GM12865 (cell line): Measurements from ENCODE around the gene FAM181B.
A peak's percentile ranks its signal among the peaks of the same experiment; 100 is the strongest.
"Not testable (repeated sequence)": the region's sequence is repeated elsewhere in the genome, so short reads cannot be mapped to it uniquely, and the experiment has no call there.

Experiments
- DNase-seq: peaks from one replicate; pipeline ENCODE4 v3.0.0; 2010; ENCODE audit warnings: low read depth
- H3K4me3 ChIP-seq: 2 replicates; pipeline ENCODE4 v1.5.1; 2011; ENCODE audit warnings: mild to moderate bottlenecking, low read depth, low read length, control low read depth
- TF ChIP-seq, protein P1 (sequence below): IDR thresholded peaks from 2 replicates; pipeline ENCODE4 v1.5.1; 2011; ENCODE audit warnings: low read length, control low read depth, low read depth, inconsistent platforms; ENCODE audit not compliant: insufficient read depth; ENCODE audit errors: missing control alignments

FAM181B gene

DNA sequence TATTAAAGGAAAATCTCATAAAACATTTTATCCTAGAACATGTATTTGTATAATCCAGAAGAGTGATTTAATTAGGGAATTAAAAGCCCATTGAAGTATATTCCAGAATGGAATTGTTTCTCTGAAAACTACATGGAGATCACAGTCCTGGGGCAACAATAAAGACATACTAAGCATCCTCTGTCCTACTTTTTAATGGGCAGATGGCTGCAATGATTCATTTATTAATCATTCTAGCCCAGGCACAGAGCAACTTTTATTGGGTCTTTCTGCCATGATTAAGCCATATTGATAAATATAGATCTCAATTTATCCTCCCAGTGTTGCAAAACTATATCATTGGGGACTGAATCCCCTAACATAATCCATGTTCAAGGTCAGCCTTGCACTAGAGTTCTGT lies 22.0 kb downstream of the FAM181B start:
- H3K4me3 ChIP-seq, result no peak overlapping the region
- TF ChIP-seq, protein P1, sequence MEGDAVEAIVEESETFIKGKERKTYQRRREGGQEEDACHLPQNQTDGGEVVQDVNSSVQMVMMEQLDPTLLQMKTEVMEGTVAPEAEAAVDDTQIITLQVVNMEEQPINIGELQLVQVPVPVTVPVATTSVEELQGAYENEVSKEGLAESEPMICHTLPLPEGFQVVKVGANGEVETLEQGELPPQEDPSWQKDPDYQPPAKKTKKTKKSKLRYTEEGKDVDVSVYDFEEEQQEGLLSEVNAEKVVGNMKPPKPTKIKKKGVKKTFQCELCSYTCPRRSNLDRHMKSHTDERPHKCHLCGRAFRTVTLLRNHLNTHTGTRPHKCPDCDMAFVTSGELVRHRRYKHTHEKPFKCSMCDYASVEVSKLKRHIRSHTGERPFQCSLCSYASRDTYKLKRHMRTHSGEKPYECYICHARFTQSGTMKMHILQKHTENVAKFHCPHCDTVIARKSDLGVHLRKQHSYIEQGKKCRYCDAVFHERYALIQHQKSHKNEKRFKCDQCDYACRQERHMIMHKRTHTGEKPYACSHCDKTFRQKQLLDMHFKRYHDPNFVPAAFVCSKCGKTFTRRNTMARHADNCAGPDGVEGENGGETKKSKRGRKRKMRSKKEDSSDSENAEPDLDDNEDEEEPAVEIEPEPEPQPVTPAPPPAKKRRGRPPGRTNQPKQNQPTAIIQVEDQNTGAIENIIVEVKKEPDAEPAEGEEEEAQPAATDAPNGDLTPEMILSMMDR, result no peak
- no peak for DNase-seq

DNA sequence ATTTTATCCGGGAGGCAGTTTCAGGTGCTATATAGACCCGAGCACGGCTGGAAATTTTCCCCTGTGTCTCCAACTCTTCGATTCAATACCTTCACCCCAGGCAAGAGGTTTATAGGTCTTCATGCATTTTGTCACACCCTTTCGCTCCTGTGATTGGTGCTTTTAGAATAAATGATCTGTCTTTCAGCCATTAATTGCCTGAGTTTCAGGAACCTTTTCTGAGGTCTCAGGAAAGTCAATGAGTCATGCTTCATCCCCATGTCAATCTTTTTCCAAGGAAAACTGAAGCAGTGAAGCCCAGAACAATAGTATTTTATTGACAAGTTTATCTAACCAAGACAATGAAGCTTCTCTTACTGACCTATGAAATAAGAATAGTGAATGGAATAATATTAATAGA lies 29.9 kb downstream of the FAM181B start:
- no peak for DNase-seq
- TF ChIP-seq, protein P1, result no peak

DNA sequence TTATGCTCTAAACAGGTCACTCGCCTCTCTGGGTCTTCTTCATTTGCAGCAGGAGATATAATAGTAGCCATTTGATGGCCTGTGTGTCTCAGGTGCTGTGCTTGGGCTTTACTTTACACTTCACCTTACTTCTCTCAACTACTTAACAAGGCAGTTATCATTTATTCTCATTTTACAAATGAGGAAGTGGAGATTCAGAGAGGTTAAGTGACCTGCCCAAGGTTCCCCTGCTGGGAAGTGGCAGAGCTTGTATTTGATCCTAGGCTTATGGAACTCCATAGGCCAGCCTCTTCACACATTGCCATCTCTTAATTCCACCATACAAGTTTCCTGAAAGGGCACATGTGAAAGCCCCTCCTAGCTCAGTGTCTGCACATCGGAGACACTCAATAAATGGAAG lies 30.4 kb downstream of the FAM181B start:
- TF ChIP-seq, protein P1, result no peak
- no peak overlapping the region for H3K4me3 ChIP-seq
- no peak for DNase-seq

More for the DNA sequence above, 29.9 kb downstream of the FAM181B start:
- H3K4me3 ChIP-seq, result no peak overlapping the region

DNA sequence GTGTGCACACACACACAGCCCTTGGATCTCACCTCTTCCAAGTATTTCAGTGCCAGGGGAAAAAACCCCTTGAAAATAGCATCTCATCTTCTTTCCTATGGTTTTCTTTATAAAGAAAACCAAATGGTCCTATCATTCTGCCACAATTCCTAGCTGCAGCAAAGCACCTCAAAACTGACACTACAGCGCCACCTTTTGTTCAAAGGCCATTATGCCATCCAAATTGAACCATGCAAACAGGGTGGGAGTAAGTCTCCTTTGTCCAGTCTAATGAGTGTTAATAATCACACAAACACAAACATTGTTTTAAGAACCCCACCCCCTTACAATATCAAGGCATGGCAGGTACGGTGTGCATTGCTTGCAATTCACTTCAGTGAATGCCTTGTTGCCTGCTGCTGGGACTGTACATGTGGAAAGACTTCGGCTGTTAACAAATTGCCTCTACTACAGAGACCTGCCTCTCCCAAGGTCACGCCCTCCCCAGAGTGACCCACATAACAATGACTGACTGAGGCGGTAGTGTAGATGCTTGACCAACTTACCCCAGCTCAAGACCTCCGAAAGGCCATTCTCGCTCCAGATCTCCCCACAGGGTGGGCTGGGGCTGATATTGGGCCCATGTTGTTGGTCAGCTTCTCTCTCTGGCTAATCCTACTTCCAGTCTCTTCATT lies 31.7 kb downstream of the FAM181B start:
- H3K4me3 ChIP-seq, result no peak overlapping the region
- peak; percentile 46 for DNase-seq
- TF ChIP-seq, protein P1, result peak; percentile 68

DNA sequence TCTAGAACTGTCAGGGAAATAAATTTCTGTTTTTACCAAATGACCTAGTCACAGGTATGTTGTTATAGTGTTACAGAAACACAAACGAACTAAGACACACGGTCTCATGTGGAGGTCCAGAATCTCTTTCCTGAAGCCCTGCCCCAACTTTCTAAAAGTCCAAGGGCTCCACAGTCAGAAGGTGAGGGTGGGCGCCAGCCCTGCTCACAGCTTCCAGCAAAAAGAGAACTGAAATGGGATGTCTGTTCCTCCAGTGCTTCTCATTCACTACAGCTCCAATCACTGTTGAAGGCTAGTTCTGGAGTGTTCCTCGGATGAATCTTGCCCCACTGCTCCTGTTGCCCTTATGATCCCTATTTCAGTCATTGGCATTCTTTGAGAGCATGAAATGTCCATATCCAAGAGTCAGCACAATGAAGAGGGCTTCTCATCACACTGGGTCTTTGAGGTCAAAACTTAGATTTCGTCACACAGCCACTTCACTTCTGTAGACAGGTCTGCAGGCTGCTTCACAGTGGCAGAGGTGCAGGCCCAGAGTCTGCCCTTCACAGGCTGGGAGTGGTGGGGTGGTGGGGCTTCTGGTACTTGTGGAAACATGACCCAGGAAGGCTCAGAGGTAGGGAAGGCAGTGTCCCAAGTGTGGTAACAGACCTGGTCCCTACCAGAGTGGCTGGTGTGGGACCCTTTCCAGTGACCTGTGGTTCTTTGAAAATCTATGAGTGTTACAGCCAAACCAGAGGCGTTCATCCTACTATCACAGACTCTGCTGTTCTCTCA lies 34.9 kb downstream of the FAM181B start:
- no peak for DNase-seq
- no peak overlapping the region for H3K4me3 ChIP-seq
- TF ChIP-seq, protein P1, result no peak

DNA sequence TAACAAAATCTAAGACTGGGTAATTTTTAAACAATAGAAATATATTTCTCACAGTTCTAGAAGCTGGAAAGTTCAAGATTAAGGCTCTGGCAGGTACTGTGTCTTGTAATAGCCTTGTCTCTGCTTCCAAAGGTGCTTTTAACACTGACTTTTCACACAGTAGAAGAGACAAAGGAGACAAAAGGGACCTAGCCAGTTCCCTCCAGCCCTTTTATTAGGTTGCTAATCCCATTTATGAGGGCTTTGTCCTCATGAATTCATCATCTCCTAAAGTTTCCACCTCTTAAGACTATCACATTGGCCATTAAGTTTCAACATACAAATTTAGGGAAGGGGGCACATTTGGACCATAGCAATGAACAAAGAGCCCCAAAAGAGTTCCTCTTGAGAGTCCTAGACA lies 40.7 kb downstream of the FAM181B start:
- H3K4me3 ChIP-seq, result no peak overlapping the region
- no peak for DNase-seq
- TF ChIP-seq, protein P1, result no peak

DNA sequence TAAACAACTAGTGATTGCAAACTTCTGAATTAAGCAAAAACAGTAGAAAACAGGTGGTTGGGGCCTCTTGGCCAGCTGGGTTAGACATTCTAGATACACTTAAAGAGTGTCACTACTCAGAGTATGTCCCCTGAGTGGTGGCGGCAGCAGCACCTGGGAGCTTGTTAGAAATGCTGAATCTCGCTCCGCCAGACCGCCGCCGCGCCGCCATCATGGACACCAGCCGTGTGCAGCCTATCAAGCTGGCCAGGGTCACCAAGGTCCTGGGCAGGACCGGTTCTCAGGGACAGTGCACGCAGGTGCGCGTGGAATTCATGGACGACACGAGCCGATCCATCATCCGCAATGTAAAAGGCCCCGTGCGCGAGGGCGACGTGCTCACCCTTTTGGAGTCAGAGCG lies 44.3 kb downstream of the FAM181B start:
- H3K4me3 ChIP-seq, result not testable (repeated sequence)

More for the DNA sequence above, 44.3 kb downstream of the FAM181B start:
- DNase-seq, result not testable (repeated sequence)
